GM12892 (cell line): ENCODE data around the gene FBXL7.

Experiments used
- POLR2A ChIP-seq: IDR thresholded peaks from 2 replicates; pipeline ENCODE4 v1.6.1; 2011; ENCODE audit warnings: low read depth, low read length, control low read depth
- POLR2AphosphoS5 ChIP-seq: IDR thresholded peaks from 2 replicates; pipeline ENCODE4 v1.6.1; 2011; ENCODE audit warnings: low read depth, low read length, control low read depth
- TAF1 ChIP-seq: IDR thresholded peaks from 2 replicates; pipeline ENCODE4 v1.6.1; 2011; ENCODE audit warnings: low read depth, mild to moderate bottlenecking, control low read depth, low read length, borderline replicate concordance

DNA sequence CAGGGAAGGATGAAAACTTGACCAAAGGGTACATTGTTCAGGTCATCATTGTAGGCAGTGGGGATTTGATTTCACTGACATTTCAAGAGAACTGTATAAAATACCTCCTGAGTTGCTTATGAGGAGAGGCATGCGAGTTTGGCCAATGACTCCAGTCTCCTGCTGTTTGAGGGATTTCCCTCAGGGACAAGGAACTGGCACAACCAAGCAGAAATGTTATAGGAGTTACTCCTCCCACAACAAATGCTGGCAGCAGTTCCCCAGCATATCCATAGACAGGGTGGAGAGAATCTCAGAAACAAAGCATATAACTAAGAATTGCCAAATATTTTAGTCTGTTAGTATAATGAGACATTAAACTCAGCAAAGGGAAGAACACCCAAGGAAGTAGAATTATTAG lies 47.2 kb upstream of the FBXL7 start:
- no peak for TF ChIP-seq POLR2A
- no peak for TF ChIP-seq TAF1
- no peak for TF ChIP-seq POLR2AphosphoS5
